K562 (cell line): Measurements from ENCODE around the gene ZMIZ1. TPM values are rescaled to one million over a fixed set of nuclear protein-coding genes. Genes with fewer than 3 reads are reported as not detected.

Experiments
- ATAC-seq: fragments of 200-7000 bp; cut with Tn5 transposase; 3 replicates; pipeline ENCODE4 v1.9.1; 2020; ENCODE audit warnings: moderate library complexity
- BruUV-seq: library from RNA; stranded (reverse); fragments of 400-500 nt; replicated peaks from 2 replicates; lab custom pipeline; 2021; lab: Mats Ljungman, UMichigan
- CTCF ChIA-PET: fragments of 300-600 bp; formaldehyde crosslinking; extraction: SDS; loops from one replicate; lab custom pipeline; 2021; ENCODE audit warnings: low intra/inter-chr PET ratio; lab: Yijun Ruan, JAX
- POLR2A ChIA-PET: fragments of 300-600, 350-650 bp; sonication (Branson Sonifier 250); formaldehyde crosslinking; extraction: SDS; loops from one replicate; lab custom pipeline; 2021; ENCODE audit warnings: antibody characterized with exemption, inconsistent platforms; lab: Yijun Ruan, JAX
- DNase-seq, 4 experiments: peaks; one replicate each; pipeline versions ENCODE4 v3.0.0 to v3.0.0-alpha.2; 2011 to 2018; ENCODE audit warnings: low spot score in 3 of 4, mixed read lengths in 3 of 4; ENCODE audit errors: extremely low read depth in 1 of 4
- FAIRE-seq: peaks from 2 replicates; lab custom pipeline; 2011; peaks lifted over from hg19 to GRCh38; lab: Jason Lieb, UNC
- H2AFZ ChIP-seq: 2 replicates; pipeline ENCODE4 v1.6.0; 2011; ENCODE audit warnings: low read depth, low read length, control low read depth, inconsistent platforms
- H3K27ac ChIP-seq: fragments of 200-600 bp; 3 replicates; pipeline ENCODE4 v1.8.0; 2011; ENCODE audit warnings: low read depth, mild to moderate bottlenecking, control low read depth, inconsistent platforms, low read length, moderate library complexity, mixed read lengths; ENCODE audit errors: extremely low read depth
- H3K27me3 ChIP-seq, 2 experiments: fragments of 300-600 bp in 1 of 2; 2 replicates in 1 of 2; 3 replicates in 1 of 2; pipeline versions ENCODE4 v1.6.0 to v1.8.0; 2011; ENCODE audit warnings: inconsistent platforms in 2 of 2, low read length in 2 of 2, mild to moderate bottlenecking in 1 of 2, mixed read lengths in 1 of 2, moderate library complexity in 1 of 2; ENCODE audit not compliant: control insufficient read depth in 2 of 2, insufficient read depth in 2 of 2
- H3K36me3 ChIP-seq: fragments of 300-600 bp; 3 replicates; pipeline ENCODE4 v1.8.0; 2011; ENCODE audit warnings: mild to moderate bottlenecking, low read length, inconsistent platforms; ENCODE audit not compliant: control insufficient read depth, insufficient read depth
- H3K4me1 ChIP-seq, 2 experiments: fragments of 200-600 bp in 1 of 2; replicated peaks in 1 of 2; 2 replicates in 1 of 2; 3 replicates in 1 of 2; pipeline versions ENCODE4 v1.5.1 to v1.8.0; 2011; ENCODE audit warnings: inconsistent platforms in 2 of 2, low read length in 2 of 2, mild to moderate bottlenecking in 1 of 2, mixed read lengths in 1 of 2, moderate library complexity in 1 of 2; ENCODE audit not compliant: control insufficient read depth in 2 of 2, insufficient read depth in 2 of 2
- H3K4me2 ChIP-seq: 2 replicates; pipeline ENCODE4 v1.6.1; 2011; ENCODE audit warnings: low read length, control low read depth, inconsistent platforms, mixed read lengths; ENCODE audit not compliant: insufficient read depth
- H3K4me3 ChIP-seq: fragments of 200-600 bp; sonication (generic), shearing (Covaris generic); 2 replicates; pipeline ENCODE4 v1.5.1; 2016; ENCODE audit warnings: control low read depth, inconsistent platforms
- H3K79me2 ChIP-seq: fragments of 200-600 bp; 3 replicates; pipeline ENCODE4 v1.8.0; 2011; ENCODE audit warnings: low read length, inconsistent platforms; ENCODE audit not compliant: control insufficient read depth, insufficient read depth
- H3K9ac ChIP-seq, 2 experiments: 2 replicates each; pipeline versions ENCODE4 v1.6.0 to v1.6.1; 2011; ENCODE audit warnings: low read depth in 2 of 2, low read length in 2 of 2, control low read depth in 1 of 2, inconsistent platforms in 1 of 2, mild to moderate bottlenecking in 1 of 2, mixed read lengths in 1 of 2; ENCODE audit not compliant: insufficient read depth in 1 of 2
- H3K9me1 ChIP-seq: one replicate; pipeline ENCODE4 v1.6.0; 2011; ENCODE audit warnings: inconsistent platforms, mild to moderate bottlenecking, low read length, moderate library complexity; ENCODE audit not compliant: control insufficient read depth, insufficient read depth
- H3K9me3 ChIP-seq: replicated peaks from 2 replicates; pipeline ENCODE4 v1.5.1; 2011; ENCODE audit warnings: low read depth, low read length, inconsistent platforms; ENCODE audit not compliant: control insufficient read depth, insufficient read depth
- H4K20me1 ChIP-seq: replicated peaks from 2 replicates; pipeline ENCODE4 v1.6.1; 2011; ENCODE audit warnings: low read length, inconsistent platforms, mixed read lengths; ENCODE audit not compliant: control insufficient read depth, insufficient read depth
- POLR2G ChIP-seq: fragments of 200-400 bp; formaldehyde crosslinking; IDR thresholded peaks from 2 replicates; pipeline ENCODE4 v1.6.1; 2017; ENCODE audit warnings: low read depth, mild to moderate bottlenecking, antibody characterized with exemption, low read length, moderate library complexity
- ZFPM2 ChIP-seq: fragments of 250-450 bp; sonication (Bioruptor Pico); IDR thresholded peaks from 2 replicates; pipeline ENCODE4 v1.5.1; 2022; ENCODE audit warnings: mild to moderate bottlenecking
- ZNF174 ChIP-seq: fragments of 250-450 bp; sonication (Bioruptor Pico); IDR thresholded peaks from 2 replicates; pipeline ENCODE4 v1.4.0; 2020; ENCODE audit warnings: mild to moderate bottlenecking
- WGBS: fragments of 100-300 bp; shearing (Covaris generic); methylation state at CpG from one replicate; pipeline ENCODE4 v1.1.6; 2016; ENCODE audit warnings: low coverage, mixed read lengths; ENCODE audit not compliant: insufficient coverage; ENCODE audit errors: missing lambda C conversion rate; 5-methylcytosine and 5-hydroxymethylcytosine counted together
- in situ Hi-C: fragments of 300-500 bp; cut with MboI; formaldehyde crosslinking; loops from 4 replicates; pipeline ENCODE4 v1.15.0; 2018; ENCODE audit warnings: inconsistent platforms, mixed read lengths
- intact Hi-C: fragments of 100-400 bp; cut with micrococcal nuclease; formaldehyde crosslinking; loops from 2 replicates; pipeline ENCODE4 v1.14.2; 2022
- polyA plus RNA-seq, 8 experiments: library from polyadenylated mRNA; depleted of rRNA in 4 of 8; stranded (reverse) in 5 of 8; unstranded in 3 of 8; fragments of >200 nt; fragmentation: Nextera tagmentation in 2 of 8; fragmentation: Illumina TruSeq in 1 of 8; extraction: Ambion mirVana in 2 of 8; extraction: Trizol in 1 of 8; gene quantifications; 2 replicates each; pipeline versions ENCODE4 v1.2.1 to v1.2.3, GENCODE V29; 2011 to 2014; ENCODE audit warnings: inconsistent platforms in 1 of 8, missing spikeins in 1 of 8
- total RNA-seq, 7 experiments: library from RNA; depleted of rRNA in 6 of 7; stranded (reverse); fragments of >200 nt in 6 of 7; fragmentation: Illumina TruSeq in 2 of 7; extraction: Trizol in 2 of 7; gene quantifications; 2 replicates each; pipeline versions ENCODE4 v1.2.1 to v1.2.3, GENCODE V29; 2011 to 2021; ENCODE audit warnings: low replicate concordance in 1 of 7
- TF ChIP-seq, protein P1 (sequence below): sonication (generic); formaldehyde crosslinking; IDR thresholded peaks from 2 replicates; pipeline ENCODE4 v1.8.0; 2023; ENCODE audit warnings: mild to moderate bottlenecking, missing genetic modification reagents

ZMIZ1 gene
- total and polyA plus RNA-seq, 9 of the 15 experiments (the other 6 are each of a cell fraction or from before 2014, with no cell fraction given), result 1.0 to 37.3 (median 4.3) TPM

DNA sequence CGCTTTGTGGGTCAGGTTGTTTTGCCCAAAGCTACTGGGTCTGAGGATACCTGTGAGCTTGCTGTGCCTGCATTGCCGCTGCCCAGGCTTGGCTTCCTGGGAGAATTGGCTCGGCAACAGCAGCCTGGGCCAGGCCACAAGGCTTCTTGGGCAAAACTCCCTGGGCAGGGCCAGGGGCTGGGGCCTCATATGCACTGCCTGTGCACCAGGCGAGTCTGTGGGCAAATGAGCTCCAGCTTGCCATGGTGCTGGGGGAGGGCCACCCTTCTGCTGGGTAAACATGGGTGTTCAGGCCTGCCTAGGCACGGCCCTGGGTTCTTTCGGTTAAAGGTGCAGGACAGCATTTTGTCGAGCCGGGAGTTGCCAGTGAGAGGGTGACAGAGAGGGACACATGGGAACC lies 19.4 kb downstream of the ZMIZ1 start:
- ChIA-PET CTCF (no interaction called here), POLR2A (interaction anchor here (0.6 to 1.1 kb wide), 5 partner anchors 15 to 159 kb away, joined by 3 to 4 read pairs (median 3); no protein-coding TSS in a partner anchor)
- Histone ChIP-seq H3K36me3 (0 out of 3 replicates have a peak, but pooled peaks cover 3% of the 10 kb centered on the region), H2AFZ (no peak overlapping the region), H3K9me1 (peaks cover 12% of the 10 kb centered on the region), H3K79me2 (peaks cover 94% of the 10 kb centered on the region), H3K27ac (no peak overlapping the region), H3K4me3 (no peak overlapping the region), H3K9ac (peak overlapping the region in 1 of 2 experiments; percentile 54; a peak in 2 of 4 replicates), H3K27me3 (no peaks in the 10 kb centered on the region), H4K20me1 (peaks cover 49% of the 10 kb centered on the region), H3K4me1 (peaks cover 60 to 62% of the 10 kb centered on the region in 2 experiments), H3K4me2 (no peak overlapping the region), H3K9me3 (no peaks in the 10 kb centered on the region)
- no peak for FAIRE-seq
- DNase-seq, result no peak
- TF ChIP-seq ZFPM2 (no peak), ZNF174 (CRISPR knock-in tag) (no peak), POLR2G (0 out of 2 replicates have a peak, but pooled peaks have one; percentile 20)
- TF ChIP-seq, protein P1, sequence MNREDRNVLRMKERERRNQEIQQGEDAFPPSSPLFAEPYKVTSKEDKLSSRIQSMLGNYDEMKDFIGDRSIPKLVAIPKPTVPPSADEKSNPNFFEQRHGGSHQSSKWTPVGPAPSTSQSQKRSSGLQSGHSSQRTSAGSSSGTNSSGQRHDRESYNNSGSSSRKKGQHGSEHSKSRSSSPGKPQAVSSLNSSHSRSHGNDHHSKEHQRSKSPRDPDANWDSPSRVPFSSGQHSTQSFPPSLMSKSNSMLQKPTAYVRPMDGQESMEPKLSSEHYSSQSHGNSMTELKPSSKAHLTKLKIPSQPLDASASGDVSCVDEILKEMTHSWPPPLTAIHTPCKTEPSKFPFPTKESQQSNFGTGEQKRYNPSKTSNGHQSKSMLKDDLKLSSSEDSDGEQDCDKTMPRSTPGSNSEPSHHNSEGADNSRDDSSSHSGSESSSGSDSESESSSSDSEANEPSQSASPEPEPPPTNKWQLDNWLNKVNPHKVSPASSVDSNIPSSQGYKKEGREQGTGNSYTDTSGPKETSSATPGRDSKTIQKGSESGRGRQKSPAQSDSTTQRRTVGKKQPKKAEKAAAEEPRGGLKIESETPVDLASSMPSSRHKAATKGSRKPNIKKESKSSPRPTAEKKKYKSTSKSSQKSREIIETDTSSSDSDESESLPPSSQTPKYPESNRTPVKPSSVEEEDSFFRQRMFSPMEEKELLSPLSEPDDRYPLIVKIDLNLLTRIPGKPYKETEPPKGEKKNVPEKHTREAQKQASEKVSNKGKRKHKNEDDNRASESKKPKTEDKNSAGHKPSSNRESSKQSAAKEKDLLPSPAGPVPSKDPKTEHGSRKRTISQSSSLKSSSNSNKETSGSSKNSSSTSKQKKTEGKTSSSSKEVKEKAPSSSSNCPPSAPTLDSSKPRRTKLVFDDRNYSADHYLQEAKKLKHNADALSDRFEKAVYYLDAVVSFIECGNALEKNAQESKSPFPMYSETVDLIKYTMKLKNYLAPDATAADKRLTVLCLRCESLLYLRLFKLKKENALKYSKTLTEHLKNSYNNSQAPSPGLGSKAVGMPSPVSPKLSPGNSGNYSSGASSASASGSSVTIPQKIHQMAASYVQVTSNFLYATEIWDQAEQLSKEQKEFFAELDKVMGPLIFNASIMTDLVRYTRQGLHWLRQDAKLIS (CRISPR knock-in tag), result no peak
- 78% methylated on average over 8 of the region's 8 CpGs for WGBS
- in situ Hi-C loops, result loop anchor here (25.0 kb wide), 1 partner anchor 99 kb away; no protein-coding TSS in a partner anchor
- intact Hi-C loops, result no loop called here
- no peak for ATAC-seq
- no TSS peak for BruUV-seq
